SK-N-SH treated with all-trans-retinoic acid at 6 μM for 48 hours (cell line): ENCODE results near the gene SPINK9.

Source experiments
- ARNTL ChIP-seq: fragments of 450-650 bp; formaldehyde crosslinking; IDR thresholded peaks from 2 replicates; pipeline ENCODE4 v1.5.0; 2020; ENCODE audit warnings: low read depth, mild to moderate bottlenecking, moderate library complexity, borderline replicate concordance
- BACH2 ChIP-seq: fragments of 250-450 bp; sonication (Bioruptor Pico); IDR thresholded peaks from 2 replicates; pipeline ENCODE4 v1.9.0; 2021; ENCODE audit warnings: mild to moderate bottlenecking, borderline replicate concordance
- CSDC2 ChIP-seq: fragments of 250-450 bp; sonication (Bioruptor Pico); IDR thresholded peaks from 2 replicates; pipeline ENCODE4 v1.5.0; 2020; ENCODE audit warnings: mild to moderate bottlenecking, moderate library complexity
- ESRRG ChIP-seq: fragments of 250-450 bp; sonication (Bioruptor Pico); IDR thresholded peaks from 2 replicates; pipeline ENCODE4 v1.6.1; 2021; ENCODE audit warnings: mild to moderate bottlenecking
- OSR1 ChIP-seq: fragments of 250-450 bp; sonication (Bioruptor Pico); IDR thresholded peaks from 2 replicates; pipeline ENCODE4 v1.8.0; 2022; ENCODE audit warnings: moderate library complexity, mild to moderate bottlenecking, inconsistent platforms
- PPARA ChIP-seq: fragments of 250-450 bp; sonication (Bioruptor Pico); IDR thresholded peaks from 2 replicates; pipeline ENCODE4 v1.5.0; 2020; ENCODE audit warnings: mild to moderate bottlenecking, borderline replicate concordance
- SNAI2 ChIP-seq: fragments of 250-450 bp; sonication (Bioruptor Pico); IDR thresholded peaks from 2 replicates; pipeline ENCODE4 v1.5.0; 2020; ENCODE audit warnings: mild to moderate bottlenecking, moderate library complexity
- TCF4 ChIP-seq: fragments of 250-450 bp; sonication (Bioruptor Pico); IDR thresholded peaks from 2 replicates; pipeline ENCODE4 v1.8.0; 2021; ENCODE audit warnings: mild to moderate bottlenecking, moderate library complexity, borderline replicate concordance
- ZNF565 ChIP-seq: fragments of 450-650 bp; formaldehyde crosslinking; conservative IDR thresholded peaks from 2 replicates; pipeline ENCODE4 v1.5.0; 2020; ENCODE audit warnings: low read depth, mild to moderate bottlenecking, moderate library complexity
- ZNF70 ChIP-seq: fragments of 450-650 bp; formaldehyde crosslinking; IDR thresholded peaks from 2 replicates; pipeline ENCODE4 v1.5.0; 2020; ENCODE audit warnings: mild to moderate bottlenecking, moderate library complexity
- TF ChIP-seq, protein P1 (sequence below): fragments of 250-450 bp; sonication (Bioruptor Pico); IDR thresholded peaks from 2 replicates; pipeline ENCODE4 v1.8.0; 2021; ENCODE audit warnings: low read depth, mild to moderate bottlenecking, moderate library complexity, borderline replicate concordance
- TF ChIP-seq, protein P2 (sequence below): fragments of 250-450 bp; sonication (Bioruptor Pico); IDR thresholded peaks from 2 replicates; pipeline ENCODE4 v1.5.1; 2020; ENCODE audit warnings: low read depth, mild to moderate bottlenecking, moderate library complexity
- TF ChIP-seq, protein P3 (sequence below): fragments of 250-450 bp; sonication (Bioruptor Pico); IDR thresholded peaks from 2 replicates; pipeline ENCODE4 v1.5.1; 2021; ENCODE audit warnings: mild to moderate bottlenecking, moderate library complexity
- TF ChIP-seq, protein P4 (sequence below): fragments of 250-450 bp; sonication (Bioruptor Pico); IDR thresholded peaks from 2 replicates; pipeline ENCODE4 v1.8.0; 2020; ENCODE audit warnings: mild to moderate bottlenecking, moderate library complexity, borderline replicate concordance

DNA sequence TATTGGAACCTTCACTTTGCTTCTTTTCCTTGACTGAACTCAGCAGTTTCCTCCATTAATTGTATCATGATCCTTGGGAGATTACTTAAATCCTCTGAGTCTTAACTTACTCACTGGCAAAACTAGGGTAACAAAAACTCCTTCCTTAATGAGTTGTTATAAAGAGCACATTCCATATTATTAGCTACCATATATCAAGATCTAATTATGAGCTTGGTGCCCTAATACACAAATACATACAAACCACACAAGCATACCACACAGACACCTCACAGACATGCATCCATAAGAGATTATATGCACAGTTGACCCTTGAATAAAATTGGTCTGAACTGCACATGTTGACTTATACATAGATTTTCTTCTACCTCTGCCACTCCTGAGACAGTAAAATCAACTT is 25.6 kb upstream of the SPINK9 start:
- no peak for TF ChIP-seq ZNF565
- TF ChIP-seq ARNTL (CRISPR knock-in tag): no peak
- no peak for TF ChIP-seq CSDC2 (CRISPR knock-in tag)
- TF ChIP-seq, protein P1, sequence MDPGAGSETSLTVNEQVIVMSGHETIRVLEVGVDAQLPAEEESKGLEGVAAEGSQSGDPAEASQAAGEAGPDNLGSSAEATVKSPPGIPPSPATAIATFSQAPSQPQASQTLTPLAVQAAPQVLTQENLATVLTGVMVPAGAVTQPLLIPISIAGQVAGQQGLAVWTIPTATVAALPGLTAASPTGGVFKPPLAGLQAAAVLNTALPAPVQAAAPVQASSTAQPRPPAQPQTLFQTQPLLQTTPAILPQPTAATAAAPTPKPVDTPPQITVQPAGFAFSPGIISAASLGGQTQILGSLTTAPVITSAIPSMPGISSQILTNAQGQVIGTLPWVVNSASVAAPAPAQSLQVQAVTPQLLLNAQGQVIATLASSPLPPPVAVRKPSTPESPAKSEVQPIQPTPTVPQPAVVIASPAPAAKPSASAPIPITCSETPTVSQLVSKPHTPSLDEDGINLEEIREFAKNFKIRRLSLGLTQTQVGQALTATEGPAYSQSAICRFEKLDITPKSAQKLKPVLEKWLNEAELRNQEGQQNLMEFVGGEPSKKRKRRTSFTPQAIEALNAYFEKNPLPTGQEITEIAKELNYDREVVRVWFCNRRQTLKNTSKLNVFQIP: no peak
- TF ChIP-seq PPARA (CRISPR knock-in tag): no peak
- no peak for TF ChIP-seq BACH2 (CRISPR knock-in tag)
- TF ChIP-seq, protein P2, sequence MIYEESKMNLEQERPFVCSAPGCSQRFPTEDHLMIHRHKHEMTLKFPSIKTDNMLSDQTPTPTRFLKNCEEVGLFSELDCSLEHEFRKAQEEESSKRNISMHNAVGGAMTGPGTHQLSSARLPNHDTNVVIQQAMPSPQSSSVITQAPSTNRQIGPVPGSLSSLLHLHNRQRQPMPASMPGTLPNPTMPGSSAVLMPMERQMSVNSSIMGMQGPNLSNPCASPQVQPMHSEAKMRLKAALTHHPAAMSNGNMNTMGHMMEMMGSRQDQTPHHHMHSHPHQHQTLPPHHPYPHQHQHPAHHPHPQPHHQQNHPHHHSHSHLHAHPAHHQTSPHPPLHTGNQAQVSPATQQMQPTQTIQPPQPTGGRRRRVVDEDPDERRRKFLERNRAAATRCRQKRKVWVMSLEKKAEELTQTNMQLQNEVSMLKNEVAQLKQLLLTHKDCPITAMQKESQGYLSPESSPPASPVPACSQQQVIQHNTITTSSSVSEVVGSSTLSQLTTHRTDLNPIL (CRISPR knock-in tag): no peak
- TF ChIP-seq, protein P3, sequence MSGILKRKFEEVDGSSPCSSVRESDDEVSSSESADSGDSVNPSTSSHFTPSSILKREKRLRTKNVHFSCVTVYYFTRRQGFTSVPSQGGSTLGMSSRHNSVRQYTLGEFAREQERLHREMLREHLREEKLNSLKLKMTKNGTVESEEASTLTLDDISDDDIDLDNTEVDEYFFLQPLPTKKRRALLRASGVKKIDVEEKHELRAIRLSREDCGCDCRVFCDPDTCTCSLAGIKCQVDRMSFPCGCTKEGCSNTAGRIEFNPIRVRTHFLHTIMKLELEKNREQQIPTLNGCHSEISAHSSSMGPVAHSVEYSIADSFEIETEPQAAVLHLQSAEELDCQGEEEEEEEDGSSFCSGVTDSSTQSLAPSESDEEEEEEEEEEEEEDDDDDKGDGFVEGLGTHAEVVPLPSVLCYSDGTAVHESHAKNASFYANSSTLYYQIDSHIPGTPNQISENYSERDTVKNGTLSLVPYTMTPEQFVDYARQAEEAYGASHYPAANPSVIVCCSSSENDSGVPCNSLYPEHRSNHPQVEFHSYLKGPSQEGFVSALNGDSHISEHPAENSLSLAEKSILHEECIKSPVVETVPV (CRISPR knock-in tag): no peak
- no peak for TF ChIP-seq ZNF70 (CRISPR knock-in tag)
- TF ChIP-seq TCF4 (CRISPR knock-in tag): no peak
- no peak for TF ChIP-seq OSR1 (CRISPR knock-in tag)
- TF ChIP-seq, protein P4, sequence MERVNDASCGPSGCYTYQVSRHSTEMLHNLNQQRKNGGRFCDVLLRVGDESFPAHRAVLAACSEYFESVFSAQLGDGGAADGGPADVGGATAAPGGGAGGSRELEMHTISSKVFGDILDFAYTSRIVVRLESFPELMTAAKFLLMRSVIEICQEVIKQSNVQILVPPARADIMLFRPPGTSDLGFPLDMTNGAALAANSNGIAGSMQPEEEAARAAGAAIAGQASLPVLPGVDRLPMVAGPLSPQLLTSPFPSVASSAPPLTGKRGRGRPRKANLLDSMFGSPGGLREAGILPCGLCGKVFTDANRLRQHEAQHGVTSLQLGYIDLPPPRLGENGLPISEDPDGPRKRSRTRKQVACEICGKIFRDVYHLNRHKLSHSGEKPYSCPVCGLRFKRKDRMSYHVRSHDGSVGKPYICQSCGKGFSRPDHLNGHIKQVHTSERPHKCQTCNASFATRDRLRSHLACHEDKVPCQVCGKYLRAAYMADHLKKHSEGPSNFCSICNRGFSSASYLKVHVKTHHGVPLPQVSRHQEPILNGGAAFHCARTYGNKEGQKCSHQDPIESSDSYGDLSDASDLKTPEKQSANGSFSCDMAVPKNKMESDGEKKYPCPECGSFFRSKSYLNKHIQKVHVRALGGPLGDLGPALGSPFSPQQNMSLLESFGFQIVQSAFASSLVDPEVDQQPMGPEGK (CRISPR knock-in tag): no peak
- no peak for TF ChIP-seq SNAI2
- TF ChIP-seq ESRRG (CRISPR knock-in tag): no peak
